Measurements from ENCODE around the gene MYLK. TPM values are rescaled to one million over a fixed set of nuclear protein-coding genes. Genes with fewer than 3 reads are reported as not detected.

The MYLK gene
- total RNA-seq, 2 experiments from 2014 or later = 0.22 TPM; not detected in 1

DNA sequence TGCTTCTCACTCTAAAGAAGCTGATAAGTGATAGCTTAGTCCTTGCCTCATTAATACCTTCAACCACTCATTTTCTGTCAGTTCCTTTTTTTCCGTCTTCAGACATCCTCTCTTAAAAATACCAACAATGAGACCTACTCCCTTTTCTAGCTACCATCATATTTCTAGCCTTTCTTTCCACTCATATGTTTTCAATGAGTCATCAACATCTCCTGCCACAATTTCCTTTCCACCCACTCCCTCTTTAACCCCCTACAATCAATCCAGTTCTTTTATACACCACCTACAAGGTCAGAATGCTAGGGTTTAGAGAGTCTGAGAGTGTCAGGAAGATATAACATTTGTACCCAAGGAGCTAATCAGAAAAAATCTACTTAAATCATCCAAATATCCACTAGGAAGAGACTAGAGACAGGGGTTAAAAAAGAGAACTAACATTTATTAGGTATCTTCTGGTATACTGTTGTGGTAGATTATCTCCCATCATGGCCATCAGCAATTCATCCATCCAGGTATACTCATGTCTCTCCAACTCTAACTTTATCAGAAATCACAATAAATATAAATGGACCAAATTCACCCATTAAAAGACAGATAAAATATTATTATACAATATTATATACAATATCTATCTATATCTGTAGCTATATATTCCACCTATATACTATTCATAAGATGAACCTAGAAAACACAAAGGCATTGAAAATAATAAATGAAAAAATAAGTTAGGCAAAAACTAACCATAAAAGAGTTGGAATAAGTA, 42.5 kb downstream of the MYLK start:
- ATAC-seq (ENCODE audit: poor library complexity) (no peak), DNase-seq (no peak)
- Histone ChIP-seq H3K27me3 (ENCODE audit: control insufficient read depth in 1 of 2, insufficient read depth in 2 of 2, low read length in 2 of 2) (no peaks in the 10 kb centered on the region), H3K27ac (ENCODE audit: low read depth in 1 of 2, low read length in 2 of 2) (no peak overlapping the region), H3K4me1 (ENCODE audit: insufficient read depth, low read length) (no peaks in the 10 kb centered on the region), H3K9me3 (ENCODE audit: control insufficient read depth in 1 of 2, insufficient read depth in 1 of 2, low read length in 2 of 2) (no peaks in the 10 kb centered on the region), H3K4me3 (ENCODE audit: low read length) (no peak overlapping the region), H3K36me3 (ENCODE audit: insufficient read depth, low read length) (no peaks in the 10 kb centered on the region)
- Mint-ChIP-seq H3K36me3 (ENCODE audit: low read depth) (no peaks in the 10 kb centered on the region), H3K4me1 (ENCODE audit: low read depth) (no peaks in the 10 kb centered on the region), H3K9me3 (peaks cover 19% of the 10 kb centered on the region), H3K27me3 (peaks cover 1% of the 10 kb centered on the region), H3K27ac (no peak overlapping the region), H3K4me3 (no peak overlapping the region)
- TF ChIP-seq, protein P1, sequence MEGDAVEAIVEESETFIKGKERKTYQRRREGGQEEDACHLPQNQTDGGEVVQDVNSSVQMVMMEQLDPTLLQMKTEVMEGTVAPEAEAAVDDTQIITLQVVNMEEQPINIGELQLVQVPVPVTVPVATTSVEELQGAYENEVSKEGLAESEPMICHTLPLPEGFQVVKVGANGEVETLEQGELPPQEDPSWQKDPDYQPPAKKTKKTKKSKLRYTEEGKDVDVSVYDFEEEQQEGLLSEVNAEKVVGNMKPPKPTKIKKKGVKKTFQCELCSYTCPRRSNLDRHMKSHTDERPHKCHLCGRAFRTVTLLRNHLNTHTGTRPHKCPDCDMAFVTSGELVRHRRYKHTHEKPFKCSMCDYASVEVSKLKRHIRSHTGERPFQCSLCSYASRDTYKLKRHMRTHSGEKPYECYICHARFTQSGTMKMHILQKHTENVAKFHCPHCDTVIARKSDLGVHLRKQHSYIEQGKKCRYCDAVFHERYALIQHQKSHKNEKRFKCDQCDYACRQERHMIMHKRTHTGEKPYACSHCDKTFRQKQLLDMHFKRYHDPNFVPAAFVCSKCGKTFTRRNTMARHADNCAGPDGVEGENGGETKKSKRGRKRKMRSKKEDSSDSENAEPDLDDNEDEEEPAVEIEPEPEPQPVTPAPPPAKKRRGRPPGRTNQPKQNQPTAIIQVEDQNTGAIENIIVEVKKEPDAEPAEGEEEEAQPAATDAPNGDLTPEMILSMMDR (IDR thresholded peaks at IDR 0.05) = no peak
- CTCF ChIA-PET = no interaction called here
- POLR2A ChIA-PET = interaction anchor here (0.6 kb wide), 1 partner anchor 17 kb away, joined by 3 read pairs; no protein-coding TSS in a partner anchor
- intact Hi-C loops (cut with DNase I, micrococcal nuclease) = no loop called here

DNA sequence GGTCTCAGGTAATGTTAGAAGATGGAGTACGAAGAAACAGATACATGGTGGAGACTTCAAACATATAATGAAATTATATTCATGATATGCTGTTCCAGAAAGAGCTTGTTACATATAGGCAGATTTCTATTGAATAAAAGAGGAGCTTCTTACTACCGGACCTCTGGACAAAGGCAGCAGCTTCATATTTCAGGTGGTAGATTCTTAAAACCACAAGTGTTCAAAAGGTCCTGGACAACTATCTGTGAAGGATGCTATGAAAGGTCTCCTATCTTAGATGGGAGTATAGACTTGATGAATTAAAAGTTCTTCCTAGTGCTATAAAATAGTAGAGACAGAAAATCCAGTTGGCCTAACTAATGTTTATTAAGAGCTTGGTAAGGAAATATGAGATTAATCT, 43.2 kb downstream of the MYLK start:
- no peaks in the 10 kb centered on the region for H3K36me3 Mint-ChIP-seq (ENCODE audit: low read depth)
- no peaks in the 10 kb centered on the region for H3K4me1 Mint-ChIP-seq (ENCODE audit: low read depth)
- H3K9me3 ChIP-seq (ENCODE audit: control insufficient read depth in 1 of 2, insufficient read depth in 1 of 2, low read length in 2 of 2) = no peaks in the 10 kb centered on the region
- intact Hi-C loops (cut with DNase I, micrococcal nuclease) = no loop called here
- H3K27me3 ChIP-seq (ENCODE audit: control insufficient read depth in 1 of 2, insufficient read depth in 2 of 2, low read length in 2 of 2) = no peaks in the 10 kb centered on the region
- no peak overlapping the region for H3K4me3 ChIP-seq (ENCODE audit: low read length)
- H3K27me3 Mint-ChIP-seq = peaks cover 8% of the 10 kb centered on the region
- TF ChIP-seq, protein P1 (IDR thresholded peaks at IDR 0.05) = no peak
- H3K4me1 ChIP-seq (ENCODE audit: insufficient read depth, low read length) = no peaks in the 10 kb centered on the region
- ATAC-seq (ENCODE audit: poor library complexity) (no peak), DNase-seq (no peak)
- ChIA-PET POLR2A (no interaction called here), CTCF (interaction anchor here (0.8 kb wide), 1 partner anchor 23 kb away, joined by 4 read pairs; no protein-coding TSS in a partner anchor)
- H3K36me3 ChIP-seq (ENCODE audit: insufficient read depth, low read length) = no peaks in the 10 kb centered on the region
- no peak overlapping the region for H3K27ac ChIP-seq (ENCODE audit: low read depth in 1 of 2, low read length in 2 of 2)
- H3K9me3 Mint-ChIP-seq = peaks cover 19% of the 10 kb centered on the region
- H3K27ac Mint-ChIP-seq = no peak overlapping the region
- H3K4me3 Mint-ChIP-seq = no peak overlapping the region

DNA sequence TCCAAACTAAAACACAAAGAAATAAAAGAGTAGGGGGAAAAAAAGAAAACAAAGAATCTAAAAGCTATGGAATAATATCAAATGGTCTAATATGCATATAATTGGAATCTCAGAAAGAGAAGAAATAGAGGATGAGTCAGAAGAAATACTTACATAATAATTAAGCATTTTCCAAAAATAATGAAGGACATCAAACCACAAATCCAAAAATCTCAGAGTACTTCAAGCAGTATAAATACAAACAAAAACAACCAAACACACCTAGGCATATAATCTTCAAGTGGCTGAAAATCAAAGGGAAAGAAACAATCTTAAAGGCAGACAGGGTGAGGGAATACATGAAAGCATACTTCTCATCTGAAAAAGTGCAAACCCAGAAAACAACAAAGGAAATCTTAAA, 46.3 kb downstream of the MYLK start:
- Mint-ChIP-seq H3K9me3 (peaks cover 19% of the 10 kb centered on the region), H3K36me3 (ENCODE audit: low read depth) (no peaks in the 10 kb centered on the region), H3K27ac (no peak overlapping the region), H3K4me1 (ENCODE audit: low read depth) (no peaks in the 10 kb centered on the region), H3K4me3 (no peak overlapping the region), H3K27me3 (peaks cover 26% of the 10 kb centered on the region)
- no peak overlapping the region for H3K27ac ChIP-seq (ENCODE audit: low read depth in 1 of 2, low read length in 2 of 2)
- CTCF ChIA-PET = no interaction called here
- H3K36me3 ChIP-seq (ENCODE audit: insufficient read depth, low read length) = no peaks in the 10 kb centered on the region
- H3K4me1 ChIP-seq (ENCODE audit: insufficient read depth, low read length) = no peaks in the 10 kb centered on the region
- intact Hi-C loops (cut with DNase I, micrococcal nuclease) = no loop called here
- no peak for ATAC-seq (ENCODE audit: poor library complexity)
- H3K4me3 ChIP-seq (ENCODE audit: low read length) = no peak overlapping the region
- POLR2A ChIA-PET = no interaction called here
- H3K9me3 ChIP-seq (ENCODE audit: control insufficient read depth in 1 of 2, insufficient read depth in 1 of 2, low read length in 2 of 2) = no peaks in the 10 kb centered on the region
- no peak for DNase-seq
- H3K27me3 ChIP-seq (ENCODE audit: control insufficient read depth in 1 of 2, insufficient read depth in 2 of 2, low read length in 2 of 2) = no peaks in the 10 kb centered on the region
- TF ChIP-seq, protein P1 (IDR thresholded peaks at IDR 0.05) = no peak
